Articular chondrocyte of knee joint (primary cell): ENCODE data around the gene DDIT3. TPM values are rescaled to one million over a fixed set of nuclear protein-coding genes. Genes with fewer than 3 reads are reported as not detected.

Experiments used
- small RNA-seq: library from RNA; depleted of rRNA; stranded (forward); fragments of <200 nt; gene quantifications from one replicate; pipeline ENCODE3, GENCODE V24; 2012
- total RNA-seq: library from RNA; depleted of rRNA; stranded (reverse); fragments of >200 nt; gene quantifications from 2 replicates; pipeline ENCODE4 v1.2.3, GENCODE V29; 2012

DDIT3 gene
- total RNA-seq = 40.5 and 59.5 TPM in 2 replicates

GRCh38 chr12:57520053-57520818, at the start of gene DDIT3:
DDIT3 (minus strand) TSS chr12:57520514; CDS start chr12:57517406, 3,108 bp downstream.

DNA sequence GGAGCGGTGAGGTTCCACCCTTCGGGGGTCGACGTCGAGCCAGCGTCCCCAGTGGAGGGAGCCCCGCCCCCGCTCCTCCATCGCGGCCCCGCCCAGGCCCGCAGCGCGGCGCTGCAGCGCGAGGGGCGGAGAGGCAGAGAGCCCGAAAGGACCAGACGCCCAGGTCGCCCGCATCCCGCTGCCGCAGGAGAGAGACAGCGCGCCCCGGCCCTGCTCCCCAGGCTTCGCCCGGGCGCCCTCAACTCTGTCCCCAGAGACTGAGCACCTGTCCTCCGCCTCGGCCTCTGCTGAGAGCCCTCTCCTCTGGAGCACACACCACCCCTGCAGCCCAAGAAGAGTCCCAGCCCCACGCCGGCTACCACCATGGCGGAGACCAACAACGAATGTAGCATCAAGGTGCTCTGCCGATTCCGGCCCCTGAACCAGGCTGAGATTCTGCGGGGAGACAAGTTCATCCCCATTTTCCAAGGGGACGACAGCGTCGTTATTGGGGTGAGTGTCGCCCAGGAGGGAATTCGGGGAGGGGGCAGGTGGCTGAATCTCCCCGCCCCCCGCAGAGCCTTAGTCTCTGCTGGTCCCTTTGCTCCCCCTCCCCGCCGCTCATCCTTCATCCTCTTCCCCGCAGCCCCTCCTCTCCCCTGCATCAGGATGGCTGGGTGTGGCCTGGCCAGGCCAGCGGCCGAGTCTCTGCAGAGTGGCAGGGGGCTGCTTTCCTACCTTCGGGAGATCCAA, 29.8 kb upstream of the DDIT3 start, which contains the start of gene KIF5A:
TSS of gene KIF5A (plus strand) at position 136 of the 732 bp plus-strand sequence. CDS start at position 364, 228 bp downstream.

GRCh38 chr12:57546438-57547287, 26.3 kb upstream of the DDIT3 start, which contains the start of gene DCTN2:
DCTN2 (minus strand) TSS chr12:57547192; CDS start chr12:57547063, 129 bp downstream.

DNA sequence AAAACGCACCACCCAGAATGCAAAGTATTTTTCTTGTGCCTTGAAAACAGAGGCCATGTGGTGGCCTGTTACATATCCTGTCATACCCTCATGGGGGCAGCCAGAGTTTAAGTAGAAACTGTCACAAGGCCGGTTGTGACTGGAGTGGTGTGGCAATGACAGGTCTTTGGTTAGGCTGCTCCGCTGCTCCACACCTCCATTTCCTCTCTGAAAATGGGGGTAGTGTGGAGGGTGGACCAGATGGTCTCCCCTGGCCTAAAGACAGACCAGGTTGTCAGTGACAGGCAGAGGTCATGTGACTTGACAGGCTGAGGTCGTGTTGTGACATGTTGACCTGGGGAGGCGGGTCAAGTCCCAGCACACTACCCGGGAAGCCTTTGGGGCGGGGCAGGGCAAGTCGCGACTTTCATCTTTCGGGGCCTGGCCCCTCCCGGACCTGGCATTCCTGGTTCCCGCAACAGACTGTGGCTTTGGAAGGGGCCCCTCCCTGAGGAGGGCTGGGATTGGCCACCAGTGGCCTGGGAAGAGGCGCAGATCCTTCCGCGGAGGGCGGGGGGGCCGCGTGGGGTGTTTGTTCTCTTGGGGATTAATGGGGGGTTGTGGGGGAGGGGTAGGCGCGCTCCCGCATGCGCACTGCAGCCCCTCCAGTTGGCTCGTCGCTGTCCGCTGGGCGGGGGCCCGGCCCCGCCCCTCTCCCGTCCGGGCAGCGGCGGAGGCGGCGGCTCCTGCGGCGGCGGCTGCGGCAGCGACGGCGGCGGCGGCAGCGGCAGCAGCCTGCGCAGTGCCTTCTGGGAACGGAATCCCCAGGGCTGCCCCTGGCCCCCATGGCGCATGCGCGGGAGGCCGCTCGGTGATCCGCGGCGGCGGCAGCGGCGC, 1.9 kb upstream of the DDIT3 start, which contains the start of gene MBD6:
TSS of gene MBD6 (plus strand) at position 814 of the 876 bp plus-strand sequence. CDS start 1,480 bp downstream, outside the sequence.

DNA sequence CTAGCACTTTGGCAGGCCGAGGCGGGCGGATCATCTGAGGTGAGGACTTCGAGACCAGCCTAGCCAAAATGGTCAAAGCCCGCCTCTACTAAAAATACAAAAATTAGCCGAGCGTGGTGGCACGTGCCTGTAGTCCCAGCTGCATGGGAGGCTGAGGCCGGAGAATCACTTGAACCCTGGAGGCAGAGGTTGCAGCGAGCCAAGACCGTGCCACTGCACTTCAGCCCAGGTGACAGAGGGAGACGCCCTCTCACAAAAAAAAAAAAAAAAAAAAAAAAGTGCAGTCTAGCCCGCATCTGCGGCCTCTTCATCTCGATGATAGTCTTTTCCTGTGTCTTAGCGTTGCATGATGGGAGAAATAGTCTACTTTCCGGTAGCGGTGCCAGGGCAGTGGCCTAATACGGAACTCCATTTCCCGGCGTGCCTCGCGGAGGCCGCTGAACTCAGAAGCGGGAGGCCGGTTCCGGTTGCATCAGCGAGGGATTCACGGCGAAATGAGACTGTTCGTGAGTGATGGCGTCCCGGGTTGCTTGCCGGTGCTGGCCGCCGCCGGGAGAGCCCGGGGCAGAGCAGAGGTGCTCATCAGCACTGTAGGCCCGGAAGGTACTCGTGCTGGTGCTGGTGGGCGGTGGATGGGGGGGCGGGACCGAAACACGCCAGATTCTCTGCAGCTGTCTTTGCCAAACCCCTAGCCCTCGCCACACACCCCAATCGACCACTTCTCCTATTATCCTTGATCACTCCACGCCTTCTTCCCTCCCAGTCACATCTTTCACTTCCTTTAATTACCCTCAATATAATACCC, 32.5 kb downstream of the DDIT3 start, which contains the start of gene MARS1:
TSS of gene MARS1 (plus strand) at position 472 of the 805 bp plus-strand sequence. CDS start at position 495, 23 bp downstream.

GRCh38 chr12:57479376-57480115, 40.8 kb downstream of the DDIT3 start, which contains the start of gene ARHGAP9:
ARHGAP9 (minus strand) TSS chr12:57479866; CDS start chr12:57479406, 460 bp downstream.

Small RNAs within 50 kb of the gene (small RNA-seq; reads per million reads assigned to genes)
- not detected for gene MIR616

Other genes starting within 250 kb of the DDIT3 start
- gene R3HDM2, start 89.5 kb downstream of the DDIT3 start, total RNA-seq = 25.5 and 27.0 TPM in 2 replicates
- under 0.01 TPM in 1 of 2 replicates, not detected in the other for gene INHBC, start 85.7 kb downstream of the DDIT3 start, total RNA-seq
- gene INHBE, start 65.2 kb downstream of the DDIT3 start, total RNA-seq = 0.22 TPM in 1 of 2 replicates, not detected in the other
- gene GLI1, start 60.7 kb downstream of the DDIT3 start, total RNA-seq = 0.11 and 0.26 TPM in 2 replicates
- gene ARHGAP9, start 40.6 kb downstream of the DDIT3 start, total RNA-seq = 0.22 TPM in 1 of 2 replicates, not detected in the other
- gene MARS1, start 32.4 kb downstream of the DDIT3 start, total RNA-seq = 108 and 113 TPM in 2 replicates
- gene MBD6, start 2.3 kb upstream of the DDIT3 start, total RNA-seq = 3.8 and 5.2 TPM in 2 replicates
- gene DCTN2, start 26.7 kb upstream of the DDIT3 start, total RNA-seq = 113 and 132 TPM in 2 replicates
- gene KIF5A, start 29.5 kb upstream of the DDIT3 start, total RNA-seq = under 0.01 and 0.22 TPM in 2 replicates
- gene PIP4K2C, start 70.7 kb upstream of the DDIT3 start, total RNA-seq = 23.5 and 26.2 TPM in 2 replicates
- 9.4 and 11.2 TPM in 2 replicates for gene DTX3, start 84.3 kb upstream of the DDIT3 start, total RNA-seq
- 16.2 and 17.2 TPM in 2 replicates for gene ARHGEF25, start 90.9 kb upstream of the DDIT3 start, total RNA-seq
- gene B4GALNT1, start 112.7 kb upstream of the DDIT3 start, total RNA-seq = 1.0 and 2.9 TPM in 2 replicates
- gene OS9, start 173.6 kb upstream of the DDIT3 start, total RNA-seq = 154 and 254 TPM in 2 replicates
- gene AGAP2, start 218.2 kb upstream of the DDIT3 start, total RNA-seq = 0.11 and 0.39 TPM in 2 replicates
- gene TSPAN31, start 224.5 kb upstream of the DDIT3 start, total RNA-seq = 71.6 and 76.1 TPM in 2 replicates
- gene CDK4, start 231.8 kb upstream of the DDIT3 start, total RNA-seq = 108 and 195 TPM in 2 replicates
- gene MARCHF9, start 234.6 kb upstream of the DDIT3 start, total RNA-seq = 1.1 and 1.2 TPM in 2 replicates
- gene CYP27B1, start 246.6 kb upstream of the DDIT3 start, total RNA-seq = 0.22 and 0.65 TPM in 2 replicates